Neuron (in vitro differentiated cells): Measurements from ENCODE around the gene MGAT5B.

Experiments used
- H2AFZ ChIP-seq: one replicate; pipeline ENCODE4 v1.6.1; 2013; ENCODE audit warnings: low read depth, mild to moderate bottlenecking, inconsistent platforms, low read length, moderate library complexity
- H3K27me3 ChIP-seq: one replicate; pipeline ENCODE4 v1.6.1; 2013; ENCODE audit warnings: low read length; ENCODE audit not compliant: insufficient read depth
- H3K36me3 ChIP-seq: one replicate; pipeline ENCODE4 v1.6.1; 2013; ENCODE audit warnings: low read length; ENCODE audit not compliant: insufficient read depth
- H3K4me1 ChIP-seq: one replicate; pipeline ENCODE4 v1.6.1; 2013; ENCODE audit warnings: low read length; ENCODE audit not compliant: insufficient read depth
- H3K4me3 ChIP-seq: 2 replicates; pipeline ENCODE4 v1.5.1; 2013; ENCODE audit warnings: mild to moderate bottlenecking, low read length, moderate library complexity
- H3K9me3 ChIP-seq: one replicate; pipeline ENCODE4 v1.6.1; 2013; ENCODE audit warnings: low read length

The MGAT5B gene

GRCh38 chr17:76887802-76888201 lies 19.6 kb downstream of the MGAT5B start:
- Histone ChIP-seq H3K4me1 (peaks cover 6% of the 10 kb centered on the region), H3K4me3 (no peak overlapping the region), H3K27me3 (no peaks in the 10 kb centered on the region), H3K36me3 (no peaks in the 10 kb centered on the region), H3K9me3 (peaks cover 7% of the 10 kb centered on the region), H2AFZ (no peak overlapping the region)

DNA sequence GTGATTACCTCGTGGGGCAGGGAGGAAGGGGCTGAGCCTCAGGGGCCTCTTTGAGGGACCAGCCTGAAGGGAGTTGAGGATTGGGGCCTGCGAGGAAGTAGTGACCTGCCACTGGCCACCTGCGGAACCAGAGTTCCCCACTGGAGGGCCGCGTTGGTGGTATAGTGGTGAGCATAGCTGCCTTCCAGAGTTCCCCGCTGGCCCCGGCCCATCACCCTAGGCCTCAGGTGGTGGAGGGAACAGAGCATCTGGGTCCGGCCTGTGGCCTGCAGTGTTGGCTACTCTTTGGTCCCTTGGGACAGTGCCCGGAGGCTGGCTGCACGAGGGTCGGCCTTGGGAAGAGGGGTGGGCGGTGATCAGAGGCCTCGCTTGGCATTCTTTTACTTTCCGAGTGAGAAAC lies 20.5 kb downstream of the MGAT5B start:
- no peak overlapping the region for H3K4me3 ChIP-seq
- H3K27me3 ChIP-seq, result no peaks in the 10 kb centered on the region
- H3K36me3 ChIP-seq, result no peaks in the 10 kb centered on the region
- no peak overlapping the region for H2AFZ ChIP-seq
- peaks cover 7% of the 10 kb centered on the region for H3K9me3 ChIP-seq
- peaks cover 6% of the 10 kb centered on the region for H3K4me1 ChIP-seq

DNA sequence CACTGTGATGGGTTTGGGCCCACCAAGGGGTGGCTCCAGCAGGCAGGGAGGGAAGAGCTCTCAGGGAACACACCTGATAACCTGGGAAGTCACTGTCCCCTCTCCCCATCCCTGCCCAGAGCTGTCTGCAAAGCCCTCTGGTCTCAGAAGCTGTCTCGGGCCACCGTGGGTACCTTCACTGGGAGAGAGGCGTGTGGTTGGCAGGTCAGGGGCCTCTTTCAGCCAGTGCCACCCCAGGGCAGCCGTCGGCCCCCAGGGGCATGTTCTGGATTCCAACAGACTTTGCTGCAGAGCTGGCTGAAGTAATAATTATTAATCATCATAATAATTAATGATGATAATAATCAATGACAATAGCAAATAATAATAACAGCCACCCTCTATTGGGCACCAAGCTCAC lies 21.1 kb downstream of the MGAT5B start:
- Histone ChIP-seq H3K4me3 (no peak overlapping the region), H3K36me3 (no peaks in the 10 kb centered on the region), H3K4me1 (peaks cover 6% of the 10 kb centered on the region), H2AFZ (no peak overlapping the region), H3K9me3 (peaks cover 12% of the 10 kb centered on the region), H3K27me3 (no peaks in the 10 kb centered on the region)

- no peaks in the 10 kb centered on the region for H3K4me1 ChIP-seq
- H2AFZ ChIP-seq, result no peak overlapping the region
- H3K4me3 ChIP-seq, result no peak overlapping the region
- no peaks in the 10 kb centered on the region for H3K27me3 ChIP-seq
- H3K36me3 ChIP-seq, result peaks cover 7% of the 10 kb centered on the region
- peaks cover 22% of the 10 kb centered on the region for H3K9me3 ChIP-seq
These were observed 24.1 kb downstream of the MGAT5B start for GRCh38 chr17:76892329-76892728.

GRCh38 chr17:76893623-76894334 lies 25.6 kb downstream of the MGAT5B start:
- H3K4me3 ChIP-seq, result no peak overlapping the region
- H3K4me1 ChIP-seq, result no peaks in the 10 kb centered on the region
- peaks cover 22% of the 10 kb centered on the region for H3K9me3 ChIP-seq
- peaks cover 8% of the 10 kb centered on the region for H3K36me3 ChIP-seq
- H3K27me3 ChIP-seq, result no peaks in the 10 kb centered on the region
- H2AFZ ChIP-seq, result no peak overlapping the region

DNA sequence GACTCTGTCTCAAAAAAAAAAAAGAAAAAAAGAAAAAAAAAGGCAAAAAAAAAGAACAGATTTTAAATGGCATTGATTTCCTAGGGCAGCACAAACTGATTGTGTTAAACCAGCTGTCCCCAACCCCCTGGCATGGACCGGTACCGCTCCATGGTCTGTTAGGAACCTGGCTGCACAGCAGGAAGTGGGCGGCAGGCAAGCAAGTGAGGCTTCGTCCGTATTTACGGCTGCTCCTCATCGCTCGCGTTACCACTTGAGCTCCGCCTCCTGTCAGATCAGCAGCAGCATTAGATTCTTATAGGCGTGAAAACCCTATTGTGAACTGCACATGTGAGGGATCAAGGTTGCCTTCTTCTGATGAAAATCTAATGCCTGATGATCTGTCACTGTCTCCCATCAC lies 26.6 kb downstream of the MGAT5B start:
- H3K4me1 ChIP-seq, result no peaks in the 10 kb centered on the region
- peaks cover 8% of the 10 kb centered on the region for H3K36me3 ChIP-seq
- no peak overlapping the region for H3K4me3 ChIP-seq
- no peak overlapping the region for H2AFZ ChIP-seq
- H3K27me3 ChIP-seq, result no peaks in the 10 kb centered on the region
- peaks cover 22% of the 10 kb centered on the region for H3K9me3 ChIP-seq

- peaks cover 17% of the 10 kb centered on the region for H3K9me3 ChIP-seq
- H2AFZ ChIP-seq, result no peak overlapping the region
- peaks cover 8% of the 10 kb centered on the region for H3K36me3 ChIP-seq
- H3K4me1 ChIP-seq, result no peaks in the 10 kb centered on the region
- no peaks in the 10 kb centered on the region for H3K27me3 ChIP-seq
- H3K4me3 ChIP-seq, result no peak overlapping the region
These were observed 28.8 kb downstream of the MGAT5B start for GRCh38 chr17:76897023-76897422.

DNA sequence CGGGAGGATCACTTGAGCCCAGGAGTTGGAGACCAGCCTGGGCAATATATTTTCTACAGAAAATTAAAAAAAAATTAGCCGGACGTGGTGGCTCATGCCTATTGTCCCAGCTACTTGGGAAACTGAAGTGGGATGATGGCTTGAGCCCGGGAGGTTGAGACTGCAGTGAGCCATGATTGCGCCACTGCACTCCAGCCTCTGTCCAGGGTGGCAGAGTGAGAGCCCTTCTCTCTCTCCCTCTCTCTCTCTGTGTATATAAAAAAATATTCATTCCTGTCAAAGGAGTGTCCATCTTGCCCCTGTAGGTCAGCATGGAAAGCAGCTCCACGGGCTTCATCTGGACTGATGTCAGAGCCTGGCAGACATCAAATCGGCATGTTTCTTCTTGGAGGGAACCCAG lies 31.2 kb downstream of the MGAT5B start:
- no peak overlapping the region for H2AFZ ChIP-seq
- no peaks in the 10 kb centered on the region for H3K27me3 ChIP-seq
- peaks cover 9% of the 10 kb centered on the region for H3K9me3 ChIP-seq
- no peak overlapping the region for H3K4me3 ChIP-seq
- no peaks in the 10 kb centered on the region for H3K4me1 ChIP-seq
- H3K36me3 ChIP-seq, result peaks cover 22% of the 10 kb centered on the region

GRCh38 chr17:76900723-76901122 lies 32.5 kb downstream of the MGAT5B start:
- H3K4me1 ChIP-seq, result no peaks in the 10 kb centered on the region
- no peaks in the 10 kb centered on the region for H3K9me3 ChIP-seq
- H3K4me3 ChIP-seq, result no peak overlapping the region
- H2AFZ ChIP-seq, result no peak overlapping the region
- peaks cover 20% of the 10 kb centered on the region for H3K36me3 ChIP-seq
- H3K27me3 ChIP-seq, result no peaks in the 10 kb centered on the region

DNA sequence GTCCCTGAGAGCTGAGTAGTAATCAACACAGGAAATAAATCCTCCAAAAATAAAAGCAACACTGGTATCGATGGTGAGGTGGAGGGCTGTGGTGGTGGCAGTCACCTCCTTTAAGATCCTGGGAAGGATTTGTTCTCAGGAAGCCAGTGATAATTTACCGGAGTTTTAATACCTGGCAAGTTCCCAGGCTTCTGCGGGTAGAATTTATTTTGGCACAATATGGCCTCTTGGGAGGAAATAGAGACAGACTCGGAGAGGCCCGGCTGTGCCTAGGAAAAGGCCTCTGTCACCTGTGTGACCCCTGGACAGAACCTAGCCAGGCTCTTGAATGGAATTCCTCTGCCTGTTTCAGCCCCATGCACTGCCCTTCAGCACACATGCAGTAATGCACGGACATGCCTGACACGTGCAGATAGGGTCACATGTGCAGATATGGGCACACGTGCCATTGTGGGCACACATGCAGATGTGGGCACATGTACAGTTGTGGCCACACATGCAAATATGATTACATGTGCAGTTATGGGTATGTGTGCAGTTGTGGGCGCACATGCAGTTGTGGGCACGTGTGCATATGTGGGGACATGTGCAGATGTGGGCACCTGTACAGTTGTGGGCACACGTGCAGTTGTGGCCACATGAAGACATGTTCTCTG lies 33.5 kb downstream of the MGAT5B start:
- Histone ChIP-seq H3K4me3 (no peak overlapping the region), H3K9me3 (no peaks in the 10 kb centered on the region), H3K27me3 (no peaks in the 10 kb centered on the region)

GRCh38 chr17:76902476-76902875 lies 34.3 kb downstream of the MGAT5B start:
- H3K4me3 ChIP-seq, result no peak overlapping the region

More for the DNA sequence above, 33.5 kb downstream of the MGAT5B start:
- Histone ChIP-seq H3K36me3 (peaks cover 22% of the 10 kb centered on the region), H2AFZ (no peak overlapping the region), H3K4me1 (no peaks in the 10 kb centered on the region)

DNA sequence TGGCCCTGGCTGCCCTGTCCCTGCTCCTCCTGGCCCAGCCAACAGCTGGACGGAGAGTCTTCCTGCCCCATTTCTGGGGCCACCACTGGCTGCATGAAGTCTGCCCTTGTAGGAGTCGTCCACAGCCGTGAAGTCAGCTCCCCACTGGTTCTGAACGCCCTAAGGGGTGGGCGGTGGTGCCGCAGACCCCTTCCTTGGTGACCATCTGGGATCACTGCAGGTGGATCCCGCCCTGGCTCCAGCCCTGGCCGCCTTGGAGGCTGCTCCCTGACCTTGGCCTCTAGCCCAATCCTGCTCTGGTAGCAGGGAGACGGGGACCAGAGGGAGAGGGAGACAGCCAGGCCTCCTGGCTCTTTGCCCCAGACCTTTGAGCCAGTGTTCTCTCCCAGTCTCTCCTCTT lies 35.4 kb downstream of the MGAT5B start:
- H3K27me3 ChIP-seq, result no peaks in the 10 kb centered on the region
- no peak overlapping the region for H3K4me3 ChIP-seq
- peaks cover 3% of the 10 kb centered on the region for H3K9me3 ChIP-seq
- peaks cover 24% of the 10 kb centered on the region for H3K36me3 ChIP-seq
- no peaks in the 10 kb centered on the region for H3K4me1 ChIP-seq
- no peak overlapping the region for H2AFZ ChIP-seq

More at GRCh38 chr17:76902476-76902875, 34.3 kb downstream of the MGAT5B start:
- Histone ChIP-seq H3K9me3 (peaks cover under 1% of the 10 kb centered on the region), H2AFZ (no peak overlapping the region), H3K27me3 (no peaks in the 10 kb centered on the region), H3K4me1 (no peaks in the 10 kb centered on the region), H3K36me3 (peaks cover 20% of the 10 kb centered on the region)

DNA sequence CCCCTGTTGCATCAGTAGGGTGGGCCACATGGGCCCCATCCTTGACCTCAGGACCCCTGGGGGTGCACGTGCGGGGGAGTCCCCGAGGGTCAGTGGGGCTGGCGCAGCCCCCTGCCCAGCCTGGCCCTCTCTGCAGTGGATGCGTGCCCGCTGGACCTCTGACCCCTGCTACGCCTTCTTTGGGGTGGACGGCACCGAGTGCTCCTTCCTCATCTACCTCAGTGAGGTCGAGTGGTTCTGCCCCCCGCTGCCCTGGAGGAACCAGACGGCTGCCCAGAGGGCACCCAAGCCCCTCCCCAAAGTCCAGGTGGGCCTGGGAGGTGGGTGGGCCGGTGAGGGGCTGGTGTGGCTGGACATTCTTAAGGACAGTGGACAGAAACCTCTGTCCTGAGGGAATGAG lies 35.9 kb downstream of the MGAT5B start:
- H3K4me1 ChIP-seq, result no peaks in the 10 kb centered on the region
- H3K4me3 ChIP-seq, result no peak overlapping the region
- H3K27me3 ChIP-seq, result no peaks in the 10 kb centered on the region
- H3K36me3 ChIP-seq, result peaks cover 24% of the 10 kb centered on the region
- peaks cover 3% of the 10 kb centered on the region for H3K9me3 ChIP-seq
- no peak overlapping the region for H2AFZ ChIP-seq
